HG03378 (cell line): ENCODE data around the gene MDFI.

Source experiments
- ATAC-seq: cut with Tn5 transposase; IDR thresholded peaks from one replicate; pipeline ENCODE4 v1.9.1; 2021; ENCODE audit warnings: mild to moderate bottlenecking, moderate library complexity; ENCODE audit not compliant: unreplicated experiment

The MDFI gene

GRCh38 chr6:41648070-41648585, 9.9 kb downstream of the MDFI start:
- no peak for ATAC-seq

GRCh38 chr6:41648921-41649320, 10.7 kb downstream of the MDFI start:
- no peak for ATAC-seq

- no peak for ATAC-seq
Observed at GRCh38 chr6:41649596-41649995, 11.3 kb downstream of the MDFI start.

GRCh38 chr6:41650120-41650519, 11.9 kb downstream of the MDFI start:
- no peak for ATAC-seq

GRCh38 chr6:41651246-41651961, 13.1 kb downstream of the MDFI start:
- no peak for ATAC-seq

- no peak for ATAC-seq
Observed at GRCh38 chr6:41651962-41652657, 13.8 kb downstream of the MDFI start.

- ATAC-seq = no peak
Observed at GRCh38 chr6:41652866-41653652, 14.8 kb downstream of the MDFI start.

GRCh38 chr6:41653691-41654090, 15.4 kb downstream of the MDFI start:
- ATAC-seq = no peak

- ATAC-seq = no peak
Observed at GRCh38 chr6:41654151-41654697, 16.0 kb downstream of the MDFI start.

GRCh38 chr6:41654698-41655151, 16.5 kb downstream of the MDFI start:
- no peak for ATAC-seq

GRCh38 chr6:41655176-41655575, 16.9 kb downstream of the MDFI start:
- ATAC-seq = no peak

- no peak for ATAC-seq
Observed at GRCh38 chr6:41655646-41656001, 17.4 kb downstream of the MDFI start.

GRCh38 chr6:41656002-41656691, 17.9 kb downstream of the MDFI start:
- ATAC-seq = no peak

GRCh38 chr6:41657131-41658094, 19.1 kb downstream of the MDFI start:
- ATAC-seq = no peak

- no peak for ATAC-seq
Observed at GRCh38 chr6:41658636-41659035, 20.4 kb downstream of the MDFI start.

- ATAC-seq = no peak
Observed at GRCh38 chr6:41659935-41660334, 21.7 kb downstream of the MDFI start.

GRCh38 chr6:41663568-41663967, 25.3 kb downstream of the MDFI start:
- no peak for ATAC-seq

- no peak for ATAC-seq
Observed at GRCh38 chr6:41664271-41664670, 26.0 kb downstream of the MDFI start.

GRCh38 chr6:41667195-41667594, 28.9 kb downstream of the MDFI start:
- no peak for ATAC-seq

GRCh38 chr6:41668968-41669367, 30.7 kb downstream of the MDFI start:
- no peak for ATAC-seq
